IPS-18a (cell line): ENCODE data around the gene BCAS1.

ENCODE experiments used
- H3K27ac ChIP-seq: one replicate; pipeline ENCODE4 v1.5.1; 2013; ENCODE audit warnings: low read length
- H3K27me3 ChIP-seq: one replicate; pipeline ENCODE4 v1.6.1; 2013; ENCODE audit warnings: mild to moderate bottlenecking, low read length; ENCODE audit not compliant: control insufficient read depth, insufficient read depth
- H3K36me3 ChIP-seq: one replicate; pipeline ENCODE4 v1.6.1; 2013; ENCODE audit warnings: low read depth, low read length; ENCODE audit not compliant: control insufficient read depth
- H3K4me1 ChIP-seq: one replicate; pipeline ENCODE4 v1.6.1; 2013; ENCODE audit warnings: low read depth, low read length; ENCODE audit not compliant: control insufficient read depth
- H3K4me3 ChIP-seq: one replicate; pipeline ENCODE4 v1.5.1; 2013; ENCODE audit warnings: low read length
- H3K9ac ChIP-seq: one replicate; pipeline ENCODE4 v1.6.1; 2013; ENCODE audit warnings: mild to moderate bottlenecking, low read length, moderate library complexity
- H3K9me3 ChIP-seq: one replicate; pipeline ENCODE4 v1.6.1; 2013; ENCODE audit warnings: low read depth, low read length; ENCODE audit not compliant: control insufficient read depth

BCAS1 gene

GRCh38 chr20:54058420-54059139 is 11.8 kb downstream of the BCAS1 start:
- H3K27ac ChIP-seq: no peak overlapping the region
- H3K9ac ChIP-seq: no peak overlapping the region
- no peak overlapping the region for H3K4me3 ChIP-seq
- H3K36me3 ChIP-seq: no peaks in the 10 kb centered on the region
- no peaks in the 10 kb centered on the region for H3K4me1 ChIP-seq
- no peaks in the 10 kb centered on the region for H3K9me3 ChIP-seq
- no peaks in the 10 kb centered on the region for H3K27me3 ChIP-seq

- Histone ChIP-seq H3K27ac (no peak overlapping the region), H3K36me3 (no peaks in the 10 kb centered on the region), H3K9ac (no peak overlapping the region), H3K4me3 (no peak overlapping the region), H3K4me1 (no peaks in the 10 kb centered on the region), H3K27me3 (no peaks in the 10 kb centered on the region), H3K9me3 (no peaks in the 10 kb centered on the region)
These were observed 13.4 kb downstream of the BCAS1 start for GRCh38 chr20:54056762-54057639.

- H3K4me3 ChIP-seq: no peak overlapping the region
- H3K9me3 ChIP-seq: no peaks in the 10 kb centered on the region
These were observed 15.9 kb downstream of the BCAS1 start for GRCh38 chr20:54054516-54054915.

GRCh38 chr20:54051068-54051467 is 19.3 kb downstream of the BCAS1 start:
- Histone ChIP-seq H3K9me3 (no peaks in the 10 kb centered on the region), H3K4me3 (no peak overlapping the region), H3K36me3 (no peaks in the 10 kb centered on the region), H3K27me3 (no peaks in the 10 kb centered on the region), H3K9ac (no peak overlapping the region), H3K27ac (no peak overlapping the region), H3K4me1 (no peaks in the 10 kb centered on the region)

More at GRCh38 chr20:54054516-54054915, 15.9 kb downstream of the BCAS1 start:
- H3K4me1 ChIP-seq: no peaks in the 10 kb centered on the region
- no peaks in the 10 kb centered on the region for H3K27me3 ChIP-seq
- H3K27ac ChIP-seq: no peak overlapping the region
- no peak overlapping the region for H3K9ac ChIP-seq
- no peaks in the 10 kb centered on the region for H3K36me3 ChIP-seq

- H3K4me1 ChIP-seq: no peaks in the 10 kb centered on the region
These were observed 21.4 kb downstream of the BCAS1 start for GRCh38 chr20:54048891-54049545.

GRCh38 chr20:54048481-54048880 is 21.9 kb downstream of the BCAS1 start:
- Histone ChIP-seq H3K9me3 (no peaks in the 10 kb centered on the region), H3K36me3 (no peaks in the 10 kb centered on the region), H3K27ac (no peak overlapping the region), H3K4me1 (no peaks in the 10 kb centered on the region), H3K9ac (no peak overlapping the region), H3K27me3 (no peaks in the 10 kb centered on the region), H3K4me3 (no peak overlapping the region)

More at GRCh38 chr20:54048891-54049545, 21.4 kb downstream of the BCAS1 start:
- Histone ChIP-seq H3K27me3 (no peaks in the 10 kb centered on the region), H3K9me3 (no peaks in the 10 kb centered on the region), H3K4me3 (no peak overlapping the region), H3K9ac (no peak overlapping the region), H3K36me3 (no peaks in the 10 kb centered on the region), H3K27ac (no peak overlapping the region)

- Histone ChIP-seq H3K9me3 (no peaks in the 10 kb centered on the region), H3K4me3 (no peak overlapping the region), H3K4me1 (no peaks in the 10 kb centered on the region), H3K27me3 (no peaks in the 10 kb centered on the region), H3K36me3 (no peaks in the 10 kb centered on the region), H3K27ac (no peak overlapping the region), H3K9ac (no peak overlapping the region)
These were observed 22.7 kb downstream of the BCAS1 start for GRCh38 chr20:54047720-54048119.

- Histone ChIP-seq H3K9ac (no peak overlapping the region), H3K27me3 (no peaks in the 10 kb centered on the region), H3K4me1 (no peaks in the 10 kb centered on the region), H3K4me3 (no peak overlapping the region), H3K9me3 (no peaks in the 10 kb centered on the region), H3K27ac (no peak overlapping the region), H3K36me3 (no peaks in the 10 kb centered on the region)
These were observed 23.3 kb downstream of the BCAS1 start for GRCh38 chr20:54047048-54047447.

- no peak overlapping the region for H3K9ac ChIP-seq
- H3K4me3 ChIP-seq: no peak overlapping the region
- H3K4me1 ChIP-seq: no peaks in the 10 kb centered on the region
- no peaks in the 10 kb centered on the region for H3K36me3 ChIP-seq
- no peak overlapping the region for H3K27ac ChIP-seq
- H3K9me3 ChIP-seq: no peaks in the 10 kb centered on the region
- no peaks in the 10 kb centered on the region for H3K27me3 ChIP-seq
These were observed 26.2 kb downstream of the BCAS1 start for GRCh38 chr20:54044156-54044555.

- no peak overlapping the region for H3K27ac ChIP-seq
- H3K9ac ChIP-seq: no peak overlapping the region
- no peak overlapping the region for H3K4me3 ChIP-seq
- no peaks in the 10 kb centered on the region for H3K36me3 ChIP-seq
- no peaks in the 10 kb centered on the region for H3K9me3 ChIP-seq
- no peaks in the 10 kb centered on the region for H3K27me3 ChIP-seq
- H3K4me1 ChIP-seq: no peaks in the 10 kb centered on the region
These were observed 27.1 kb downstream of the BCAS1 start for GRCh38 chr20:54043076-54043967.

- H3K4me1 ChIP-seq: no peaks in the 10 kb centered on the region
- no peak overlapping the region for H3K9ac ChIP-seq
These were observed 28.4 kb downstream of the BCAS1 start for GRCh38 chr20:54042021-54042420.

More at GRCh38 chr20:54042021-54042420, 28.4 kb downstream of the BCAS1 start:
- H3K27me3 ChIP-seq: no peaks in the 10 kb centered on the region
- no peaks in the 10 kb centered on the region for H3K9me3 ChIP-seq
- H3K36me3 ChIP-seq: no peaks in the 10 kb centered on the region
- H3K4me3 ChIP-seq: no peak overlapping the region
- no peak overlapping the region for H3K27ac ChIP-seq
